Osteoblast (primary cell): ENCODE results near the gene AUTS2. TPM values are rescaled to one million over a fixed set of nuclear protein-coding genes. Genes with fewer than 3 reads are reported as not detected.
A peak's percentile ranks its signal among the peaks of the same experiment; 100 is the strongest.

Source experiments
- DNase-seq: peaks from one replicate; pipeline ENCODE4 v3.0.0; 2011; ENCODE audit warnings: low spot score, mixed read lengths; ENCODE audit not compliant: insufficient read length; ENCODE audit errors: missing footprints
- H2AFZ ChIP-seq: 2 replicates; pipeline ENCODE4 v1.6.0; 2011; ENCODE audit warnings: mild to moderate bottlenecking, low read length
- H3K27ac ChIP-seq: 2 replicates; pipeline ENCODE4 v1.5.1; 2011; ENCODE audit warnings: mild to moderate bottlenecking, low read depth, low read length, moderate library complexity
- H3K27me3 ChIP-seq: 2 replicates; pipeline ENCODE4 v1.6.0; 2012; ENCODE audit warnings: mild to moderate bottlenecking, control low read depth, inconsistent platforms, low read length, moderate library complexity; ENCODE audit not compliant: insufficient read depth
- H3K36me3 ChIP-seq: 2 replicates; pipeline ENCODE4 v1.5.1; 2011; ENCODE audit warnings: mild to moderate bottlenecking, low read length, control low read depth, moderate library complexity; ENCODE audit not compliant: insufficient read depth
- H3K4me1 ChIP-seq: 2 replicates; pipeline ENCODE4 v1.5.1; 2011; ENCODE audit warnings: mild to moderate bottlenecking, low read length, control low read depth, moderate library complexity; ENCODE audit not compliant: insufficient read depth
- H3K4me2 ChIP-seq: 2 replicates; pipeline ENCODE4 v1.6.0; 2011; ENCODE audit warnings: mild to moderate bottlenecking, low read length; ENCODE audit not compliant: insufficient read depth
- H3K4me3 ChIP-seq: fragments of 200-600 bp; sonication (generic); 3 replicates; pipeline ENCODE4 v1.5.1; 2012; ENCODE audit warnings: mild to moderate bottlenecking, low read length, inconsistent platforms; ENCODE audit not compliant: insufficient read depth
- H3K79me2 ChIP-seq: 2 replicates; pipeline ENCODE4 v1.6.0; 2012; ENCODE audit warnings: mild to moderate bottlenecking, low read length, control low read depth, inconsistent platforms; ENCODE audit not compliant: insufficient read depth
- H3K9me3 ChIP-seq: 2 replicates; pipeline ENCODE4 v1.5.1; 2011; ENCODE audit warnings: low read depth, low read length, control low read depth
- H4K20me1 ChIP-seq: 2 replicates; pipeline ENCODE4 v1.6.0; 2012; ENCODE audit warnings: mild to moderate bottlenecking, low read length, control low read depth; ENCODE audit not compliant: insufficient read depth
- CTCF ChIP-seq: IDR thresholded peaks from 2 replicates; pipeline ENCODE4 v1.5.1; 2011; ENCODE audit warnings: mild to moderate bottlenecking, low read depth, low read length, moderate library complexity; ENCODE audit errors: extremely low read depth
- total RNA-seq: library from RNA; depleted of rRNA; stranded (reverse); fragments of >200 nt; gene quantifications from 2 replicates; pipeline ENCODE4 v1.2.3, GENCODE V29; 2012

The AUTS2 gene
- 15.2 and 17.4 TPM in 2 replicates for total RNA-seq

GRCh38 chr7:69598081-69598486 is at the start of gene AUTS2:
TSS of gene AUTS2 (plus strand) at chr7:69598475. CDS start at chr7:69599654, 1,179 bp downstream.
- DNase-seq = peak; percentile 100
- peak within 1 kb of the TSS; percentile 89 for H3K4me2 ChIP-seq
- peaks cover 5% of the 10 kb centered on the region for H3K4me1 ChIP-seq
- no peak within 1 kb of the TSS for H3K27ac ChIP-seq
- H3K79me2 ChIP-seq = peaks cover 7% of the 10 kb centered on the region
- no peaks in the 10 kb centered on the region for H3K36me3 ChIP-seq
- peak within 1 kb of the TSS; percentile 88 for H3K4me3 ChIP-seq
- H2AFZ ChIP-seq = peak within 1 kb of the TSS; percentile 89
- no peaks in the 10 kb centered on the region for H3K9me3 ChIP-seq
- peaks cover 2% of the 10 kb centered on the region for H4K20me1 ChIP-seq
- peaks cover 3% of the 10 kb centered on the region for H3K27me3 ChIP-seq
- TF ChIP-seq CTCF = no peak

GRCh38 chr7:69550991-69551390 is 47.3 kb upstream of the AUTS2 start:
- TF ChIP-seq CTCF = no peak
- H3K4me1 ChIP-seq = no peaks in the 10 kb centered on the region
- H3K4me2 ChIP-seq = no peak overlapping the region
- H3K27ac ChIP-seq = no peak overlapping the region
- H3K27me3 ChIP-seq = no peaks in the 10 kb centered on the region
- H3K4me3 ChIP-seq = no peak overlapping the region
- H3K79me2 ChIP-seq = no peaks in the 10 kb centered on the region
- H2AFZ ChIP-seq = no peak overlapping the region
- DNase-seq = no peak
- H3K36me3 ChIP-seq = no peaks in the 10 kb centered on the region
- no peaks in the 10 kb centered on the region for H3K9me3 ChIP-seq
- no peaks in the 10 kb centered on the region for H4K20me1 ChIP-seq

GRCh38 chr7:69553190-69553589 is 45.1 kb upstream of the AUTS2 start:
- Histone ChIP-seq H3K27ac (no peak overlapping the region), H2AFZ (no peak overlapping the region), H3K27me3 (no peaks in the 10 kb centered on the region), H4K20me1 (no peaks in the 10 kb centered on the region), H3K36me3 (no peaks in the 10 kb centered on the region), H3K79me2 (no peaks in the 10 kb centered on the region), H3K9me3 (no peaks in the 10 kb centered on the region), H3K4me1 (no peaks in the 10 kb centered on the region), H3K4me3 (no peak overlapping the region), H3K4me2 (no peak overlapping the region)
- TF ChIP-seq CTCF = no peak
- DNase-seq = no peak

GRCh38 chr7:69561266-69561960 is 36.9 kb upstream of the AUTS2 start:
- Histone ChIP-seq H3K79me2 (no peaks in the 10 kb centered on the region), H3K36me3 (no peaks in the 10 kb centered on the region), H2AFZ (no peak overlapping the region), H3K4me1 (no peaks in the 10 kb centered on the region), H3K27me3 (no peaks in the 10 kb centered on the region), H3K4me2 (no peak overlapping the region), H3K27ac (no peak overlapping the region), H3K9me3 (no peaks in the 10 kb centered on the region), H3K4me3 (no peak overlapping the region), H4K20me1 (no peaks in the 10 kb centered on the region)
- no peak for DNase-seq
- no peak for TF ChIP-seq CTCF
